Skin of body (tissue), 2 donors: ENCODE results near the gene SNPH. TPM values are rescaled to one million over a fixed set of nuclear protein-coding genes. Genes with fewer than 3 reads are reported as not detected.
"Not testable (repeated sequence)": the region's sequence is repeated elsewhere in the genome, so short reads cannot be mapped to it uniquely, and the experiment has no call there.

ENCODE experiments used
- DNase-seq: peaks from one replicate; lab custom pipeline; 2025; lab: John Stamatoyannopoulos, UW
- total RNA-seq: library from RNA; depleted of rRNA; stranded (reverse); fragments of >200 nt; gene quantifications from one replicate; pipeline ENCODE4 v1.2.3, GENCODE V29; 2014

SNPH gene
- total RNA-seq, 1 donor from 2014 or later: 1.2 TPM

DNA sequence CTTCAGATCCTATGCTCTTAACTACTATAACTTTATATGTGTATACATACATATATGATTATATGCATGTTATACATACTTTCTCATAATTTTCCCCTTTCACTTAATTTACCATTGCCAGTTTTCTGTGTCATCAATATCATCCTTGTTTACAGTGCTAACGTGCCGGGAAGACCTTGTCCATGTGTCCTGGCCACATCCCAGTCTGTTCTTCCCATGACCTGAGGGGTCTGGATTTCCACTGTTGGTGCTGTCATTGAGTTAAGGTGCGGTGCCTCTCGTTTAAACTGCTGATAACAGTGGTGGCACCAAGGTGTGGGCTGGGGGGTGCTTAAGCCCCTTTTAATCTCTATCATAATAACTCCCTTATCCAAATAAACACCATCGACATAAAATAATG lies 71.3 kb downstream of the SNPH start:
- DNase-seq: no peak

DNA sequence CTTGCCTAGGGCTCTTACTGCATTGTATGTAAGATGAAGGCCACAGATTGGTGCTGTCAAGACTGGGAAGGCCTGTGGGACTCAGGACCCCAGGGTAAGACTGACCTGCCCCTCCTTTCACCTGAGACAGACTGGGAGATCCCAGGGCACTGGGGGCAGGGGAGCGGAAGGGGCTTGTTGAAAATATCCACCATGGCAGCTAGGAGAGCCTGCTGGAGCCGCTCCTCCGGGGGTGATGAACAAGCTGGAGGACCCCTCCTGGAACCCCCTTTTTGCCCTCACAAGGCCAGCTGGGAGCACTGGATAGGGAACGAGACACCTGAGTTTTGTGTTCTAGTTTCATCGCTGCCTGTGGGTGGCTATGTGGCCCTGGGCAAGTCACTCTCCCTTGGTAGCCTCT lies 72.0 kb downstream of the SNPH start:
- DNase-seq: no peak

GRCh38 chr20:1338801-1339200 lies 72.7 kb downstream of the SNPH start:
- no peak for DNase-seq

- DNase-seq: no peak
These were observed 75.6 kb downstream of the SNPH start for GRCh38 chr20:1341561-1342265.

DNA sequence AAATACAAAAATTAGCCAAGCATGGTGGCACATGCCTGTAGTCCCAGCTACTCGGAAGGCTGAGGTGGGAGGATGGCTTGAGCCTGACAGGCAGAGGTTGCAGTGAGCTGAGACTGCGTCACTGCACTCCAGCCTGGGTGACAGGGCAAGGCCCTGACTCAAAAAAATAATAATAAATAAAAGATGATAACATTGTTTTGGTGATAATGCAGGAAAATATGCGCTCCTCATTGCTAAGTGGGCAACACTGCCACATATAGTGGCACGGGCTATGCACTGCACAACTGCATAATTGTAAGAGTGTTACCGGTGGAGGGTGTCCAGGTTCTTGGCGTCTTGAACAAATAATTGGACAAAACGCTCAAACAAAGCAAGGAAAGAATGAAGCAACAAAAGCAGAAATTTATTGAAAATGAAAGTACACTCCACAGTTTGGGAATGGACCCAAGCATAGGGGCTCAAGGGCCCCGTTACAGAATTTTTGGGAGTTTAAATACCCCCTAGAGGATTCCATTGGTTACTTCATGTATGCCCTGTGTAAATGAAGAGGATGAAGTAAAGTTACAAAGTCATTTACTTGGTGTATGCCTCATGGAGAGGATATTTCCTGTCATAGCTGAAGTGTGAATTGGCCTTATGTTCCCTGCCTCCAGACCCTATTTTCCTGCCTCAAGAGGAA lies 77.5 kb downstream of the SNPH start:
- not testable (repeated sequence) for DNase-seq

DNA sequence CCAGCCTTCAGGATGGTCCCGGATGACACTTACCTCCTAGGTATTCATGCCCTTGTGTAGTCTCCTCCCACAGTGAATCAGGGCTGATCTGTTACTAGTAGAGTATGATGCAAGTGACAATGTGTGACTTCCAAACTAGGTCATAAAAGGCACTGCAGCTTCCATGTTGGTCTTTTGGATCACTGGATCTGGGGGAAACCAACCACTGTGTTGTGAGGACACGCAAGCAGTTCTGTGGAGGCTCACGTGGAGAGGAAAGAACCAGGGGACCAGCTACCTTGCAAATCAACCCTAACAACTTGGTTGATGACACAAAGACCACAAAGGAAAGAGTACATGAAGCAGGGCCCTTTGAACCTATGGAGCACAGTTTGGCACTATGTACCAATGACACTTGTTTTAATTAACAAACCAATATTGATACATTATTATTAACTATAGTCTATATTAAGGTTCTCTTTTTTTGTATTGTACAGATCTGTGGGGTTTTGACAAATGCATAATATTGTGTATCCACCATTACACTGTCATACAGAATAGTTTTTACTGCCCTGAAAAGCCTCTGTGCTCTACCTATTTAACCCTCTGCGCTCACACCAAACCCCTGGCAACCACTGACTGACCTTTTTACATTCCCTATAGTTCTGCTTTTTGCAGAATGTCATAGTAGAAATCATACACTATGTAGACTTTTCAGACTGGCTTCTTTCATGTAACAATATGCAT lies 79.1 kb downstream of the SNPH start:
- DNase-seq: no peak

- DNase-seq: no peak
These were observed 79.6 kb downstream of the SNPH start for GRCh38 chr20:1345756-1346093.

GRCh38 chr20:1346315-1346969 lies 80.3 kb downstream of the SNPH start:
- no peak for DNase-seq

- no peak for DNase-seq
These were observed 87.9 kb downstream of the SNPH start for GRCh38 chr20:1353956-1354355.

- no peak for DNase-seq
These were observed 92.0 kb downstream of the SNPH start for GRCh38 chr20:1357921-1358671.

Other genes starting within 250 kb of the SNPH start
- gene PSMF1, start 147.7 kb upstream of the SNPH start, total RNA-seq: 25.2 TPM
- gene TMEM74B, start 81.3 kb upstream of the SNPH start, total RNA-seq: 2.5 TPM
- gene C20orf202, start 62.8 kb upstream of the SNPH start, total RNA-seq: 0.69 TPM
- gene RAD21L1, start 40.2 kb upstream of the SNPH start, total RNA-seq: not detected
- 9.4 TPM for gene SDCBP2, start 62.8 kb downstream of the SNPH start, total RNA-seq
- gene FKBP1A, start 126.8 kb downstream of the SNPH start, total RNA-seq: 102 TPM
- gene NSFL1C, start 200.6 kb downstream of the SNPH start, total RNA-seq: 33.5 TPM
- 1.8 TPM for gene SIRPB2, start 225.1 kb downstream of the SNPH start, total RNA-seq